HEK293 (cell line): ENCODE data around the gene VOPP1.

ENCODE experiments used
- BCL11B ChIP-seq: fragments of 450-650 bp; formaldehyde crosslinking; IDR thresholded peaks from 2 replicates; pipeline ENCODE4 v1.5.1; 2016; ENCODE audit warnings: low read depth, missing biosample characterization, missing genetic modification characterization
- KLF1 ChIP-seq: fragments of 450-650 bp; formaldehyde crosslinking; IDR thresholded peaks from 2 replicates; pipeline ENCODE4 v1.5.1; 2016; ENCODE audit warnings: missing biosample characterization, missing genetic modification characterization
- SETDB1 ChIP-seq: IDR thresholded peaks from one replicate; pipeline ENCODE4 v1.6.1; 2017; ENCODE audit warnings: mild to moderate bottlenecking, low read length, moderate library complexity, mixed read lengths; ENCODE audit not compliant: insufficient read length
- YY1 ChIP-seq: fragments of 450-650 bp; formaldehyde crosslinking; IDR thresholded peaks from 2 replicates; pipeline ENCODE4 v1.5.1; 2018; ENCODE audit warnings: missing biosample characterization, missing genetic modification characterization
- YY2 ChIP-seq: fragments of 450-650 bp; formaldehyde crosslinking; IDR thresholded peaks from 2 replicates; pipeline ENCODE4 v1.5.1; 2016; ENCODE audit warnings: missing biosample characterization, missing genetic modification characterization
- ZNF169 ChIP-seq: fragments of 450-650 bp; formaldehyde crosslinking; IDR thresholded peaks from 2 replicates; pipeline ENCODE4 v1.5.1; 2016; ENCODE audit warnings: missing biosample characterization, missing genetic modification characterization
- ZNF747 ChIP-seq: fragments of 450-650 bp; formaldehyde crosslinking; IDR thresholded peaks from 2 replicates; pipeline ENCODE4 v1.5.1; 2016; ENCODE audit warnings: missing biosample characterization, missing genetic modification characterization
- TF ChIP-seq, protein P1 (sequence below): fragments of 450-650 bp; formaldehyde crosslinking; IDR thresholded peaks from 2 replicates; pipeline ENCODE4 v1.5.1; 2016; ENCODE audit warnings: missing biosample characterization, missing genetic modification characterization
- TF ChIP-seq, protein P2 (sequence below): fragments of 450-650 bp; formaldehyde crosslinking; IDR thresholded peaks from 2 replicates; pipeline ENCODE4 v1.5.1; 2016; ENCODE audit warnings: missing biosample characterization, missing genetic modification characterization
- TF ChIP-seq, protein P3 (sequence below): fragments of 450-650 bp; formaldehyde crosslinking; IDR thresholded peaks from 2 replicates; pipeline ENCODE4 v1.5.1; 2017; ENCODE audit warnings: missing biosample characterization, missing genetic modification characterization
- TF ChIP-seq, protein P4 (sequence below): fragments of 450-650 bp; formaldehyde crosslinking; optimal IDR thresholded peaks from 2 replicates; pipeline ENCODE3; 2016; ENCODE audit warnings: missing biosample characterization, mild to moderate bottlenecking, missing genetic modification characterization
- TF ChIP-seq, protein P5 (sequence below): fragments of 450-650 bp; formaldehyde crosslinking; IDR thresholded peaks from 2 replicates; pipeline ENCODE4 v1.5.1; 2016; ENCODE audit warnings: missing biosample characterization, missing genetic modification characterization, low read depth

DNA sequence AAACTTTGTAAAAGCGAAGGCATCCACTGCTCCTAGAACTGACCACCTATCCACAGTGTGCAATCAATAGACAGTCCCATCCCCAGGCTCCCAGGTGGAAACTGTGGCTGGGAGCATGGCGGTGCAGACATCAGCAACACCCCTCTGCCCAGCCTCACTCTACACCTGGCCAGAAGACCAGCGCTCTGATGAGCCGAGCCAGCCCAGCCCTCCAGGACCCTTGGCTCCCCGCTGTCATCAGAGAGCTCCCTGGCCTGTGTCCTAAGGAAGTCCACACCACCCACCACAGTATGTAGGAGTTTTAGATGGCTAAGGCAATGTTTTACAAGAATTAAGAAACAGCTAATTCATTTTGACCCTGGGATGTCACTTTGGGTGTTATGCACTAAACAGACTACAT lies 81.0 kb downstream of the VOPP1 start:
- TF ChIP-seq YY1 (tag by site-specific recombination) (no peak), SETDB1 (no peak), YY2 (no peak), KLF1 (tag by site-specific recombination) (no peak), BCL11B (tag by site-specific recombination) (no peak), ZNF747 (tag by site-specific recombination) (no peak), ZNF169 (tag by site-specific recombination) (no peak)
- TF ChIP-seq, protein P1, sequence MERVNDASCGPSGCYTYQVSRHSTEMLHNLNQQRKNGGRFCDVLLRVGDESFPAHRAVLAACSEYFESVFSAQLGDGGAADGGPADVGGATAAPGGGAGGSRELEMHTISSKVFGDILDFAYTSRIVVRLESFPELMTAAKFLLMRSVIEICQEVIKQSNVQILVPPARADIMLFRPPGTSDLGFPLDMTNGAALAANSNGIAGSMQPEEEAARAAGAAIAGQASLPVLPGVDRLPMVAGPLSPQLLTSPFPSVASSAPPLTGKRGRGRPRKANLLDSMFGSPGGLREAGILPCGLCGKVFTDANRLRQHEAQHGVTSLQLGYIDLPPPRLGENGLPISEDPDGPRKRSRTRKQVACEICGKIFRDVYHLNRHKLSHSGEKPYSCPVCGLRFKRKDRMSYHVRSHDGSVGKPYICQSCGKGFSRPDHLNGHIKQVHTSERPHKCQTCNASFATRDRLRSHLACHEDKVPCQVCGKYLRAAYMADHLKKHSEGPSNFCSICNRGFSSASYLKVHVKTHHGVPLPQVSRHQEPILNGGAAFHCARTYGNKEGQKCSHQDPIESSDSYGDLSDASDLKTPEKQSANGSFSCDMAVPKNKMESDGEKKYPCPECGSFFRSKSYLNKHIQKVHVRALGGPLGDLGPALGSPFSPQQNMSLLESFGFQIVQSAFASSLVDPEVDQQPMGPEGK: no peak
- TF ChIP-seq, protein P2, sequence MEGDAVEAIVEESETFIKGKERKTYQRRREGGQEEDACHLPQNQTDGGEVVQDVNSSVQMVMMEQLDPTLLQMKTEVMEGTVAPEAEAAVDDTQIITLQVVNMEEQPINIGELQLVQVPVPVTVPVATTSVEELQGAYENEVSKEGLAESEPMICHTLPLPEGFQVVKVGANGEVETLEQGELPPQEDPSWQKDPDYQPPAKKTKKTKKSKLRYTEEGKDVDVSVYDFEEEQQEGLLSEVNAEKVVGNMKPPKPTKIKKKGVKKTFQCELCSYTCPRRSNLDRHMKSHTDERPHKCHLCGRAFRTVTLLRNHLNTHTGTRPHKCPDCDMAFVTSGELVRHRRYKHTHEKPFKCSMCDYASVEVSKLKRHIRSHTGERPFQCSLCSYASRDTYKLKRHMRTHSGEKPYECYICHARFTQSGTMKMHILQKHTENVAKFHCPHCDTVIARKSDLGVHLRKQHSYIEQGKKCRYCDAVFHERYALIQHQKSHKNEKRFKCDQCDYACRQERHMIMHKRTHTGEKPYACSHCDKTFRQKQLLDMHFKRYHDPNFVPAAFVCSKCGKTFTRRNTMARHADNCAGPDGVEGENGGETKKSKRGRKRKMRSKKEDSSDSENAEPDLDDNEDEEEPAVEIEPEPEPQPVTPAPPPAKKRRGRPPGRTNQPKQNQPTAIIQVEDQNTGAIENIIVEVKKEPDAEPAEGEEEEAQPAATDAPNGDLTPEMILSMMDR (tag by site-specific recombination): no peak
- TF ChIP-seq, protein P3, sequence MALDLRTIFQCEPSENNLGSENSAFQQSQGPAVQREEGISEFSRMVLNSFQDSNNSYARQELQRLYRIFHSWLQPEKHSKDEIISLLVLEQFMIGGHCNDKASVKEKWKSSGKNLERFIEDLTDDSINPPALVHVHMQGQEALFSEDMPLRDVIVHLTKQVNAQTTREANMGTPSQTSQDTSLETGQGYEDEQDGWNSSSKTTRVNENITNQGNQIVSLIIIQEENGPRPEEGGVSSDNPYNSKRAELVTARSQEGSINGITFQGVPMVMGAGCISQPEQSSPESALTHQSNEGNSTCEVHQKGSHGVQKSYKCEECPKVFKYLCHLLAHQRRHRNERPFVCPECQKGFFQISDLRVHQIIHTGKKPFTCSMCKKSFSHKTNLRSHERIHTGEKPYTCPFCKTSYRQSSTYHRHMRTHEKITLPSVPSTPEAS (tag by site-specific recombination): no peak
- TF ChIP-seq, protein P4, sequence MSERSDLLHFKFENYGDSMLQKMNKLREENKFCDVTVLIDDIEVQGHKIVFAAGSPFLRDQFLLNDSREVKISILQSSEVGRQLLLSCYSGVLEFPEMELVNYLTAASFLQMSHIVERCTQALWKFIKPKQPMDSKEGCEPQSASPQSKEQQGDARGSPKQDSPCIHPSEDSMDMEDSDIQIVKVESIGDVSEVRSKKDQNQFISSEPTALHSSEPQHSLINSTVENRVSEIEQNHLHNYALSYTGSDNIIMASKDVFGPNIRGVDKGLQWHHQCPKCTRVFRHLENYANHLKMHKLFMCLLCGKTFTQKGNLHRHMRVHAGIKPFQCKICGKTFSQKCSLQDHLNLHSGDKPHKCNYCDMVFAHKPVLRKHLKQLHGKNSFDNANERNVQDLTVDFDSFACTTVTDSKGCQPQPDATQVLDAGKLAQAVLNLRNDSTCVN (tag by site-specific recombination): no peak
- TF ChIP-seq, protein P5, sequence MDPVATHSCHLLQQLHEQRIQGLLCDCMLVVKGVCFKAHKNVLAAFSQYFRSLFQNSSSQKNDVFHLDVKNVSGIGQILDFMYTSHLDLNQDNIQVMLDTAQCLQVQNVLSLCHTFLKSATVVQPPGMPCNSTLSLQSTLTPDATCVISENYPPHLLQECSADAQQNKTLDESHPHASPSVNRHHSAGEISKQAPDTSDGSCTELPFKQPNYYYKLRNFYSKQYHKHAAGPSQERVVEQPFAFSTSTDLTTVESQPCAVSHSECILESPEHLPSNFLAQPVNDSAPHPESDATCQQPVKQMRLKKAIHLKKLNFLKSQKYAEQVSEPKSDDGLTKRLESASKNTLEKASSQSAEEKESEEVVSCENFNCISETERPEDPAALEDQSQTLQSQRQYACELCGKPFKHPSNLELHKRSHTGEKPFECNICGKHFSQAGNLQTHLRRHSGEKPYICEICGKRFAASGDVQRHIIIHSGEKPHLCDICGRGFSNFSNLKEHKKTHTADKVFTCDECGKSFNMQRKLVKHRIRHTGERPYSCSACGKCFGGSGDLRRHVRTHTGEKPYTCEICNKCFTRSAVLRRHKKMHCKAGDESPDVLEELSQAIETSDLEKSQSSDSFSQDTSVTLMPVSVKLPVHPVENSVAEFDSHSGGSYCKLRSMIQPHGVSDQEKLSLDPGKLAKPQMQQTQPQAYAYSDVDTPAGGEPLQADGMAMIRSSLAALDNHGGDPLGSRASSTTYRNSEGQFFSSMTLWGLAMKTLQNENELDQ (tag by site-specific recombination): no peak
